NOMO-1 (cell line): ENCODE results near the gene SLC9A7.

Experiments used
- DNase-seq, 2 experiments: peaks; one replicate each; lab custom pipeline; 2025; ENCODE audit not compliant: unreplicated experiment in 2 of 2; lab: John Stamatoyannopoulos, UW

The SLC9A7 gene

GRCh38 chrX:46618947-46619346 lies 140.0 kb downstream of the SLC9A7 start:
- DNase-seq = no peak

- DNase-seq = no peak
These were observed 141.0 kb downstream of the SLC9A7 start for GRCh38 chrX:46617906-46618305.

- no peak for DNase-seq
These were observed 147.1 kb downstream of the SLC9A7 start for GRCh38 chrX:46611658-46612362.

DNA sequence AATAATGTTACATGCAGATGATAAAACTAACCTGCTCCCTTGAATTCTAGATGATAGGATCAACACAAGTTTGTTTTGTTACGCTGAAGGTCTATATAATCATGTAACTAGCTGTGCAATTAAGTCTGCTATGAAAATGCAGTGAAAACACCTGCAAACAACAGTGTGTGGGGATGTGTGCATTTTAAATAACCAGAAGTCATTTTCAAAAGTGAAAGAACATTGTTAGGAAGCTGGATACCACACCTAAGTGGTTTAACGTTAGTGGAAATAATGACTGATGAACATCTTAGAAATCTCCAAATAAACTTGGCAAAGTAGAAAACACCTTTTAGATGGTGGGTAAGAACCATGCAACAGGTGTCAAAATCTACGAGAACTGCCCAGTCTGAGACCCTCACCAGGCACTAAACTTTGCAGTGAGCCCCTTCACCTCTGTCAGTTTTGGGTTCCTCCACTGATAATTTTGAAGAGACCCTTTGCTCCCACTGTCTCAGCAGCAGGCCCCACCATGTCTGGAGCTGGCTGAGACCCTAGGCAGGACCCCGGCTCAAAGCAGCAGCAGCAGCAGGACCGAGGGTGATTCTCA lies 148.8 kb downstream of the SLC9A7 start:
- DNase-seq = no peak

GRCh38 chrX:46607916-46608315 lies 151.0 kb downstream of the SLC9A7 start:
- no peak for DNase-seq

DNA sequence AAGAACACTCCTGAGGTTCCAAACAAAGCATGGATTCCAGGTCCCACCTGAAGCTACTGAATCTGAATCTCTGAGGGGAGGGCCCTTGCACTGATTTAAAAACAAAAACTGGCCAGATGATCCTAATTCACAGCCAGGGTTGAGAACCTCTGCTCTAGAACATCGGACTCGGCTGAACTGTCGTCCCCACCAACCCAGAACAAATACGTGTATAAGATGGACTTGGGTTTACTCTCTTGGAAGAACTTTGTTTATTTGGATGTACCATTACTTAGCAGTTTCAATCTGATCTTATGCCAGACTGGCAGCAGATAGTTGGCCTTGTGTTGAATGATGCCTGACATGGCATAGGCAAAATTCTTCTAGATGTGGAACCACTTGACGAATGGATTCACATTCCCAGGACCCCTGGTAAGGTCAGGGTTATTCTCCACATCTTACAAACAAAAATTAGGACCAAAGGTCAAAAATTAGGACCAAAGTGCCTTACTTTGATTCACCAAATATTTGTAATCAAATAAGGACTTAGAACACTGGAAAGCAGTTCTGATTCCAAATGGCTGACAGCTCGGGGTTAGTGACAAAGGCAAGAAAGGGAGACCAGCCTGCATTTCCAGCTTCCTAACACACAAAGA lies 156.3 kb downstream of the SLC9A7 start:
- DNase-seq = no peak

- no peak for DNase-seq
These were observed 157.6 kb downstream of the SLC9A7 start for GRCh38 chrX:46601283-46601682.

- no peak for DNase-seq
These were observed 159.8 kb downstream of the SLC9A7 start for GRCh38 chrX:46599051-46599560.

GRCh38 chrX:46597771-46598170 lies 161.1 kb downstream of the SLC9A7 start:
- DNase-seq = no peak

GRCh38 chrX:46597208-46597607 lies 161.7 kb downstream of the SLC9A7 start:
- DNase-seq = no peak

DNA sequence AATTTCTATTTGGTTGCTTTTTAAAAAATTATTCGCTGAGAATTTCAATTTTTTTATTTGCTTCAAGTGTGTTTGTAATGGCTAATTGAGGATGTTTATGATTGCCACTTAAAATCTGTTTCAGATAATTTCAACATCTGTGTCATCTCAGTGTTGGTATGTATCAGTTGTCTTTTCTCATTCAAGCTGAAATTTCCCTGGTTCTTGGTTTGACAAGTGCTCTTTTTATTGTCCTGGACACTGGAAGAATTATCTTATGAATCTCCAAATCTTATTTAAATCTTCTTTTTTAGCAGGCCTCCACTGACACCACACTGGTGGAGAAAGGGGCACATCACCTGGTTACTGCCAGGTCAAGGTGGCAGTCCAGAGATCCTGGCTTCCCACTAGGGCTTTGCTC lies 163.8 kb downstream of the SLC9A7 start:
- DNase-seq = no peak

- no peak for DNase-seq
These were observed 168.8 kb downstream of the SLC9A7 start for GRCh38 chrX:46589977-46590723.

GRCh38 chrX:46588263-46588662 lies 170.7 kb downstream of the SLC9A7 start:
- DNase-seq = no peak

GRCh38 chrX:46587753-46588171 lies 171.2 kb downstream of the SLC9A7 start:
- no peak for DNase-seq

GRCh38 chrX:46587158-46587557 lies 171.8 kb downstream of the SLC9A7 start:
- no peak for DNase-seq

GRCh38 chrX:46584736-46585135 lies 174.2 kb downstream of the SLC9A7 start:
- DNase-seq = no peak

GRCh38 chrX:46582966-46583365 lies 176.0 kb downstream of the SLC9A7 start:
- no peak for DNase-seq

DNA sequence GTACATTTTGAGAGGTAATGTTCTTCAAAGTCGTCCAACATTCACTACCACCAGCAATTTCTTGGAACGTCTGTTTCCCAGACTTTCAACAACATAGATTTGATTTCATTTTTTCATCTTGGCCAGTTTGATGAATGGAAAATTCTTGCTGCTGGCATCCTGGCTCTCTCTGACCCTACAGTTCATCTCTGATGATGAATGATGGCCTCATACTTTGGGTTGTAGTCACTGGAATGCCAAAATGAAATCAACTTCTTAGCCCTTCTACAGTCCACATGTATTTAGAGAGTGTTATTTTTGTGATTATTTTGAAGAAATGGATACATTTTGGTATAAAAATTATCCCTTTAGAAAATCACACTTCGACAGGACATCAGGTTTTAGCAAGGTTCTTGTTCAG lies 176.6 kb downstream of the SLC9A7 start:
- DNase-seq = no peak

GRCh38 chrX:46580613-46581012 lies 178.3 kb downstream of the SLC9A7 start:
- DNase-seq = no peak

DNA sequence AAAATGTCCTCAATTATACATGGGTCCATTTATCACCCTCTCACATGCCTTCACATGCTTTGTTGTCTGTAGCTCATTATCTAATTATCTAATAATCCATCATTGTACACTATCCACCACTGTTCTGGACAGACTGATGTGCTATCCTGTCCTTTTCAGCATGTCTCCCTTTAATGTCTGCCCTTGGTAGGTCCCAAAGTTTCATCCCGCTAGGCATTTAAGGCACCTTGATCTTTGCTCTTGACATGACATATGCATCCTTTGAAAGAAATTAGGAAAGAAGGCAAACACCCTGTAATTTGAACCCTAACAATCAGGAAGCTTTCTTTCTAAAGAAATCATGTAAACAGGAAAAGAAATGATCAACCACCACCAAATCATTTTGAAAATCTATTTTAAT lies 179.7 kb downstream of the SLC9A7 start:
- DNase-seq = no peak
